Raji (cell line): ENCODE results near the gene SBK1.

Experiments used
- POLR2A ChIP-seq: IDR thresholded peaks from 2 replicates; pipeline ENCODE4 v1.6.1; 2011; ENCODE audit warnings: low read depth, low read length, control low read depth; ENCODE audit not compliant: insufficient read depth

The SBK1 gene

GRCh38 chr16:28293601-28293960 is 1.3 kb downstream of the SBK1 start:
- no peak for TF ChIP-seq POLR2A

DNA sequence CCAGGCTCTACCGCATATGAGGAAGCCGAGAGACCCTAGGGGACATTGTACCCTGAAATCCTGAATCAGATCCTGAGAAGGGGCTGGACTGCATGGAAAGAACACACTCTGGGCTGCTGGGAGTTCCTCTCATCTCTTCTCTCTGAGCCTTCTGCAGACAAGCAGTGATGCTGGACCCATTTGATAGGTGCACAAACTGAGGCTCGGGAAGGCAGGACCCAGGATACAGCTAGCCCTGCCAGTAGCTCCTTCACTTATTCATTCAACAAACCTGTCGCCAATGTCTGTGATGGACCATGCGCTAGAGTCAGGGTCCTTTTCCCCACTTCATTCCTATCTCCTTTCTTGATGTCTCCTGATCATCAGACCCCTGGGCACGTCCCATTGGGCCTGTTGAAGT is 1.9 kb downstream of the SBK1 start:
- TF ChIP-seq POLR2A: no peak

DNA sequence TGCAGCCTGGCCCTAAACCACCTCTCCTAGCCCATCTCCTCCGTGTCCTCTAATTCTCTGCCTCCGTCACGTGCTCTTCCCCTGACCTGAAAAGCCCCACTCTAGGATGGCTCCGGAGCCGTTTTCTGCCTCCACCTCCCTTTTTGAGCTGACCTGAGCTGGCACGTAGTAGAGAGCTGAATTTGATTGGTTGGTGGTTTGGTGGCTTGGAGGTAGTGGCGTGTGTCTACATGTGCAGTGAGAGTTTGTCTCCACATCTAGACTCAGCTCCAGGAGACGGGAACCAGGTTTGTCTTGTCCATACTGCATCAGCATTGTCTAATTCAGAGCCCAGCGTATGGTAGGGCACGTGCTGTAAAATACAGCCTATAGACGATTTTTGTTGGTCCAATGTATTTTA is 3.0 kb downstream of the SBK1 start:
- TF ChIP-seq POLR2A: no peak

GRCh38 chr16:28297308-28297707 is 5.0 kb downstream of the SBK1 start:
- TF ChIP-seq POLR2A: no peak

GRCh38 chr16:28297784-28298510 is 5.6 kb downstream of the SBK1 start:
- no peak for TF ChIP-seq POLR2A

DNA sequence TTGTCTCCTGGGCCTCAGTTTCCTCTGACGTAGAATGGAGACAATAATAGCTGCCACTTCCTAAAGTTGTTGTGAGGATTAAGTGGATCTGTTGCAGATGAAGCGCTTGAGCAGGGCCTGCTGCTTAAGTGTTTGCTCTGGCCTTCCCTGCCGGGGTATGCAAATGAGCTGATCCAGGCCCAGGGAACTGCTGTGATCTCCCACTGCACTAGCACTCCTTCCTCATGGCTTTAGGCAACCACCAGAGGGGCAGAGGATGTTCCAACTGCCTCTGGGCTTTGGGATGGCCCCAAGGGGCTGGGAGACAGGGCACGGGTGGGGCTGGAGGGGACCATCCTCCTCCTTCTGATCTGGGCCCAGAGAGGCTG is 6.2 kb downstream of the SBK1 start:
- TF ChIP-seq POLR2A: no peak

GRCh38 chr16:28300327-28300726 is 8.0 kb downstream of the SBK1 start:
- no peak for TF ChIP-seq POLR2A

GRCh38 chr16:28301154-28301553 is 8.8 kb downstream of the SBK1 start:
- TF ChIP-seq POLR2A: no peak

DNA sequence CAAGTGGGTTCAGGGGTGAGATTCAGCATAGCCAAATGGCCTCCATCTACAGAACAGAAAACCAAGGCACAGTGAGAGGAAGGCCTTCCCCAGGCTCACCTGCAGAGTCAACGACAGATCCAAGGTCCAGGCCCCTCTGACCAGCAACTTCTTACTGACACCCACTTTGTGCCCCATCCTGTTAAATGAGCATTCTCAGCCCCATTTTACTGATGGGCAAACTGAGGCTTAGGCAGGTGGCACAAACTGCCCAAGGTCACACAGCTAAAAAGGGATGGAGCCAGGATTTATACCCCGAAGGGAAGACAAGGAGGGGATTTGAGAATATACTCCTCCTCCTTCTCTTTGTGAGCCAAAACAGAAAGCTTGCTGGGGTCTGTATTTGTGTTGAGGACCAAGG is 9.3 kb downstream of the SBK1 start:
- TF ChIP-seq POLR2A: no peak

DNA sequence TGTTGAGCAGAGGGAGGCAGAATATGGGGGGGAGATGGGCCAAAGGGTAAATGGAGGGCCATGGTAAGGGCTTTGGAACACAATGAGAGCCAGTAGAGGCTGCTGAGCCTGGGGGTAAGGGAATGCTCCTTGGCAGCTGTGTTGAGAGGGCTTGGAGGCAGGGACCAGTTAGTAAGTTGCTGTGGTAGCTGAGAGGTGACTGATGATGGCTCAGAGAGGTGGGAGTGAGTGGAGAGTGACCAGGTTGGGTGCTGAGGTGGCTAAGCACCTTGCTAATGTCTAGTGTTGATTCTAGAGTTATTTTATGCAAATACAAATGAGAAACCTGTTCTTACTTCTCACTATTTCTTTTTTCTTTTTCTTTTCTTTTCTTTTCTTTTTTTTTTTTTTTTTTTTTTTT is 10.8 kb downstream of the SBK1 start:
- no peak for TF ChIP-seq POLR2A

DNA sequence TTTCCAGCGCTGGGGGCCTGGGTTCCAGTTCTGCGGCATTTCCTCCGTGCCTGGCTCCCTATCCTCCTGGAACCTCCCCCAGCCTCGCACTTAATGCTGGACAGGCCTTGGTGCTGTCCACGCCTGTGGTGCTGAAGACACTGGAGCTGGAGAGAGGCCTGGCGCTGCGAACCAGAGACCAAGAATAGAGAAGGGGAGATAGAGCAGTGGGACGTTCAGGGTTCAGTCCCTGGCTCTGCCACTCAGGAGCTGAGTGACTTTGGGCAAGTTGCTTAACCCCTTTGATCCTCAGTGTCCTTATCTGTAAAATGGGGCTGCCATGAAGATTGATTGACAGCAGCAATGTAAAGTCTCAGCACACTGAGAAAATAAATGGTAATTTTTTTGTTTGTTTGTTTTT is 11.9 kb downstream of the SBK1 start:
- no peak for TF ChIP-seq POLR2A

GRCh38 chr16:28307936-28308335 is 15.6 kb downstream of the SBK1 start:
- no peak for TF ChIP-seq POLR2A

DNA sequence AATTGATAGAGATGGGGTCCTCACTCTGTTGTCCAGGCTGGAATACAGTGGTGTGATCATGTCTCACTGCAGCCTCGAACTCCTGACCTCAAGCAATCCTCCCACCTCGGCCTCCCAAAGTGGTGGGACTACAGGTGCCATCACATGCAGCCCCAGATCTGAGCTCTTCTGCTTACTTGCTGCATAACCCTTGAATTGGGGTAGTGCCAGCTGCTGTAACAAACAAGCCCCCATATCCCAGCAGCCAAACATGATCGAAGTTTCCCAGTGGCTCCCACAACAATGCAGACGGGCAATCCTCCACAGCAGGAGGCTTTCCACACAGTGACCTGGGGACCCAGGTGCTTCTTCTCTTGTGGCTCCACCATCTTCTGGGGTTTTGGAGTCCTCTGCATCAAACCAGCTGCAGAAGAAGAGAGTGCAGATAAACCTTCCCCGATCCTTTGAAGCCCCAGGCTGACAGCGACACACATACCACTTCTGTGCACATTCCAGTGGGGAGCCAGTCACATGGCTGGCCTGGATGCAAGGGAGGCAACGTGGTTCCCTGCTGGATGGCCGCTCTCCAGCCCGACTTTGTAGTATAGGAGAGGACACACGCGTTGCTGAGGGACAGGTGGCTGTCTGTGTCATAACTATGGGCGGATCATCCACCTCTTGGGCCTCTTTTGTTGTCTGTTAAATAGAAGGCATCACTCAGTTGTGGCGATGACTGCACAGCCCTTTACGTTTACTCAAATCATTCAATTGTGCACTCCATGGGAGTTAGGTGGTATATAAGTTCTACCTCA is 16.7 kb downstream of the SBK1 start:
- TF ChIP-seq POLR2A: no peak

- TF ChIP-seq POLR2A: no peak
Observed at GRCh38 chr16:28309811-28310311, 17.5 kb downstream of the SBK1 start.

DNA sequence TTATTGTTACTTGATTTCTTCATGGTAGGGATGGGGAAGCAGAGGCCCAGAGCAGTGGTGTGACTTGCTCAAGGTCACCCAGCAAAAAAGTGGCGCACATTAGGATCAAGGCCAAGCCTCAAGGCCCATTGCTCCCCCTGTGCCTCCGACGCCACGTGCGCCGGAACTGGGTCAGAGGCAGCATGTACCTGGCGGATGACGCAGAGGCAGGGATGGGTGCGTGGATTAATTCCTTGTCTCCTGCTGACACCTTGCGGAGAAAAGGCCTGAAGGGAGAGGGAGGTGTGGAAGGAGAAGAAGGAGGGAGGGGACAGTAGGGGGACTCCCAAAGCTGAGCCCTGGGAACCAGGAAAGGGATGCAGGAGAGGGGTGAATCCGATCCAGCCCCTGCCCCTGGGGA is 18.5 kb downstream of the SBK1 start:
- TF ChIP-seq POLR2A: no peak

DNA sequence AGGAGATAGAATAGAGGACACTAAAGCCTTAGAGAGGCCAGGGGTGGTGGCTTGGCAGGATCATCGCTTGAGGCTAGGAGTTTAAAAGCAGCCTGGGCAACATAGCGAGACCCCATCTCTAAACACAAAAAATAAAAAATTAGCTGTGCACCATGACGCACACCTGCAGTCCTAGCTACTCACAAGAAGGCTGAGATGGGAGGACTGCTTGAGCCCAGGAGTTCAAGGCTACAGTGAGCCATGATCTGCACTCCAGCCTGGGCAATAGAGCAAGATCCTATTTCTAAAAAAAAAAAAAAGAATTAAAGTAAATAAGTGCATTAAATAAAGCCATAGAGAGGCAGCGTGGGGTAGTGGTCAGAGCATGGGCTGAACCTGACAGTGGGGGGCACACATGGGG is 19.1 kb downstream of the SBK1 start:
- TF ChIP-seq POLR2A: no peak

GRCh38 chr16:28311913-28312312 is 19.6 kb downstream of the SBK1 start:
- TF ChIP-seq POLR2A: no peak

DNA sequence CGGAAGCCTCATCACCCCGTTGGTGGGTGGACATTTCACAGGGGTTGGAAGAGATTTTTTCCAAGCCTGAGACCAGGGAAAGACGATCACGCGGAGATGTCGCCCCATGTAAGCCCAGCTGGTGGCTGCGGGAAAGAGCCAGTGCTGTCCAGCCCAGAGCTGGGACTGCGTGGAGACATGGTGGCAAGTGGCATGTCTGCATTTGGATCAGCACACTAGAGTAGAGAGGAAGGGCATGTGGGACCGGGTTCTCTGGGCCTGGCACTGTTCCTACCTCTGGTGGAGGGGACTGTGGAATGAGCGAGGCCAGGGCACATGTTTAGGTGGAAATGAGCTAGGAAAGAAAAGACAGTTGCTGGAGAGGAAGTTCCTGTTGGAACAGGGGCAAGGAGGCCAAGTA is 20.0 kb downstream of the SBK1 start:
- no peak for TF ChIP-seq POLR2A
